ENCODE results near the gene ADAMTS8.

The ADAMTS8 gene

DNA sequence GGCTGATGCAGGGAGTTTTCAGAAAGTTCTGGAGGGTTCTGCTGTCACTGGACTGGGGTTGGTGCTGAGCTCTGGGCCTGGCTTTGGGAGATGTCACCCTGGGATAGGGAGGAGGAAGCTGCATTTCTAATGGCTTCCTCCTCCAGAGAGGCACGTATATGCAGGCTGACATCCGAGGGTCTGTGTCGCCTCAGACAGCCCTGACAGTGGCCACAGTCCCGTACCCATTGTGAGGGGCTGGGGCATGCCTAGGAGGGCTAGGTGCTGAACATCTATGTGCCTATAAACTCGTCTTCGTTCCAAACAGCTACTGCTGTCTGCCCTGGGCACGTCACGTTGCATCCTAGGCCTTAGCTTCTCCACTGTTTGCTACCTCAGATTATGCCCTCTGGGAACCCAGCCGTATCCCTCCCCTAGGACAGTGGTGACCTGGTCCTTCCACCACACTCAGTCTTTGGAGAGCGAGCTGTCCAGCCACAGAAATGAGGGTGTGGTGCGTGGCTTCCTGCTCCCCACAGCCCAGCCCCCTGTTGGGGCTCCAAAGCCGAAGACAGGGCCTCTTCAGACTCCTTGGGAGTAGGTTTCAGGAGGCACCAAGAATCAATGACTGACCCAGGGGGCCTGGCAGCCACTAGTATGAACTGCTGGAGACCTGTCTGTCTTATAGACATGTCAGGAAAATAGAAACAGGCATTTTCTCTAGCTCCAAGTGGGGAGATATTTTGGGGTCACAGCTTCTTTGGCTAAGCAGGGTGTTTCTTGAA, 46.4 kb upstream of the ADAMTS8 start:
- H3K36me3 ChIP-seq (ENCODE audit: control insufficient read depth, insufficient read depth, low read length): no peaks in the 10 kb centered on the region
- no peak overlapping the region for H3K4me3 ChIP-seq (replicated peaks; ENCODE audit: low read depth, low read length)
- no peak for DNase-seq (ENCODE audit: extremely low read depth, insufficient read length)
- H3K27me3 ChIP-seq (replicated peaks; ENCODE audit: control insufficient read depth, insufficient read depth, low read length): peaks cover 5% of the 10 kb centered on the region
- TF ChIP-seq, protein P1, sequence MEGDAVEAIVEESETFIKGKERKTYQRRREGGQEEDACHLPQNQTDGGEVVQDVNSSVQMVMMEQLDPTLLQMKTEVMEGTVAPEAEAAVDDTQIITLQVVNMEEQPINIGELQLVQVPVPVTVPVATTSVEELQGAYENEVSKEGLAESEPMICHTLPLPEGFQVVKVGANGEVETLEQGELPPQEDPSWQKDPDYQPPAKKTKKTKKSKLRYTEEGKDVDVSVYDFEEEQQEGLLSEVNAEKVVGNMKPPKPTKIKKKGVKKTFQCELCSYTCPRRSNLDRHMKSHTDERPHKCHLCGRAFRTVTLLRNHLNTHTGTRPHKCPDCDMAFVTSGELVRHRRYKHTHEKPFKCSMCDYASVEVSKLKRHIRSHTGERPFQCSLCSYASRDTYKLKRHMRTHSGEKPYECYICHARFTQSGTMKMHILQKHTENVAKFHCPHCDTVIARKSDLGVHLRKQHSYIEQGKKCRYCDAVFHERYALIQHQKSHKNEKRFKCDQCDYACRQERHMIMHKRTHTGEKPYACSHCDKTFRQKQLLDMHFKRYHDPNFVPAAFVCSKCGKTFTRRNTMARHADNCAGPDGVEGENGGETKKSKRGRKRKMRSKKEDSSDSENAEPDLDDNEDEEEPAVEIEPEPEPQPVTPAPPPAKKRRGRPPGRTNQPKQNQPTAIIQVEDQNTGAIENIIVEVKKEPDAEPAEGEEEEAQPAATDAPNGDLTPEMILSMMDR (IDR thresholded peaks at IDR 0.05; ENCODE audit: insufficient read depth, low read length, poor library complexity, severe bottlenecking): no peak

DNA sequence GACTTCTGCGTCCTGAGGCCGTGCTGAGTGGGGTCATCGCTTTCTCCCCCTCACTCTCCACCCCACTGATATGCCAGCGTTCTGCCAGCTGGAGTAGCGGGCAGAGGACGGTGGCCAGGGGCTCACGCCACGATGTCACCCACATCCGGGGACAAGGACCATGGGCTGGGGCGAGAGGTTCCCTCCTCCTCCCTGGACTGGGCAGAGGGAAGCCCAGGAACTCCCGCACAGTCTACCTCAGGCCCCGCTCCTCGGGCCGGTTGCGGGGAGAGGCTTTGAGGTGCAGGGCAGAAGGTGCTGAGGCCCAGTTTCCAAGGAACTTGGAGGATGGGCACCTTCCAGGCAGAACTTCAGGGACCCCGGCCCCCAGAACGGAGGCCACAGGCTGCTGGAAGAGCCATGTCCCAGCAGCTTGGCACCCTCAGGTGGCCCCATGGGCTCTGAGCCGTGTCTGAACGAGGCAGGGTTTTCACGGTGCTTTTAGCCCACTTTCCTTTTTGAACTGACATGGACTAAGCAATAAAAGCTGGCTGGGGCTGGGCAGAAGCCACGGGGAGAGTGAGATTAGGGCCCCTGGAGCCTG, 45.5 kb upstream of the ADAMTS8 start:
- TF ChIP-seq, protein P1 (IDR thresholded peaks at IDR 0.05; ENCODE audit: insufficient read depth, low read length, poor library complexity, severe bottlenecking): no peak
- H3K36me3 ChIP-seq (ENCODE audit: control insufficient read depth, insufficient read depth, low read length): no peaks in the 10 kb centered on the region
- no peak overlapping the region for H3K4me3 ChIP-seq (replicated peaks; ENCODE audit: low read depth, low read length)
- no peak for DNase-seq (ENCODE audit: extremely low read depth, insufficient read length)
- H3K27me3 ChIP-seq (replicated peaks; ENCODE audit: control insufficient read depth, insufficient read depth, low read length): peaks cover 5% of the 10 kb centered on the region

DNA sequence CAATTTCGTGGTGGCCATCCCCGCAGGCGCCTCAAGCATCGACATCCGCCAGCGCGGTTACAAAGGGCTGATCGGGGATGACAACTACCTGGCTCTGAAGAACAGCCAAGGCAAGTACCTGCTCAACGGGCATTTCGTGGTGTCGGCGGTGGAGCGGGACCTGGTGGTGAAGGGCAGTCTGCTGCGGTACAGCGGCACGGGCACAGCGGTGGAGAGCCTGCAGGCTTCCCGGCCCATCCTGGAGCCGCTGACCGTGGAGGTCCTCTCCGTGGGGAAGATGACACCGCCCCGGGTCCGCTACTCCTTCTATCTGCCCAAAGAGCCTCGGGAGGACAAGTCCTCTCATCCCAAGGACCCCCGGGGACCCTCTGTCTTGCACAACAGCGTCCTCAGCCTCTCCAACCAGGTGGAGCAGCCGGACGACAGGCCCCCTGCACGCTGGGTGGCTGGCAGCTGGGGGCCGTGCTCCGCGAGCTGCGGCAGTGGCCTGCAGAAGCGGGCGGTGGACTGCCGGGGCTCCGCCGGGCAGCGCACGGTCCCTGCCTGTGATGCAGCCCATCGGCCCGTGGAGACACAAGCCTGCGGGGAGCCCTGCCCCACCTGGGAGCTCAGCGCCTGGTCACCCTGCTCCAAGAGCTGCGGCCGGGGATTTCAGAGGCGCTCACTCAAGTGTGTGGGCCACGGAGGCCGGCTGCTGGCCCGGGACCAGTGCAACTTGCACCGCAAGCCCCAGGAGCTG, 44.8 kb upstream of the ADAMTS8 start:
- TF ChIP-seq, protein P1 (IDR thresholded peaks at IDR 0.05; ENCODE audit: insufficient read depth, low read length, poor library complexity, severe bottlenecking): no peak

DNA sequence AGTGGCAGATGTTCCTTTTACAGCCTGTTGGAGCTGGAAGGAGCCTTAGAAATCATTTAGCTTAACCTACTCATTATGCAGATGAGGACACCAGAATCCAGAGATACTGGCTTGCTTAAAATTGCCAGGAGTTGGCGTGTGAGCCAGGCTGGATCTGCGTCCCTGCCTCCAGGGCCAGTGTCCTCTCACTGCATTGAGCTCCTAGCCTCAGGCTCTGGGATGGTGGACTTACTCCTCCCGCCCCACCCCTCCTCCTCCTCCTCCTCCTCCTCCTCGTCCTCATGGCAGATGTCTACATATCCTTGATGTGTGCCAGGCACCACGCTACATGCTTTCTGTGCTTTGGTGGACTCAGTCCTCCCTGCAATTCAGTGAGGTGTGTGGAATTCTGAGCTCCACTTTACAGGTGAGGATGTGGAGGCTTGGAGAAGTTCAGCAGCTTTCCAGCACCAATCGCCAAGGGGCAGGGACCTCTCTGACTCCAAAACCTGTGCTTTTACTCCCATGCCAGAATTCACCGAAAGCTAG, 44.1 kb upstream of the ADAMTS8 start:
- Histone ChIP-seq H3K27me3 (replicated peaks; ENCODE audit: control insufficient read depth, insufficient read depth, low read length) (peaks cover 5% of the 10 kb centered on the region), H3K36me3 (ENCODE audit: control insufficient read depth, insufficient read depth, low read length) (no peaks in the 10 kb centered on the region), H3K4me3 (replicated peaks; ENCODE audit: low read depth, low read length) (no peak overlapping the region)
- TF ChIP-seq, protein P1 (IDR thresholded peaks at IDR 0.05; ENCODE audit: insufficient read depth, low read length, poor library complexity, severe bottlenecking): no peak
- DNase-seq (ENCODE audit: extremely low read depth, insufficient read length): no peak

More for the DNA sequence above, 44.8 kb upstream of the ADAMTS8 start:
- H3K27me3 ChIP-seq (replicated peaks; ENCODE audit: control insufficient read depth, insufficient read depth, low read length): peaks cover 5% of the 10 kb centered on the region
- no peak for DNase-seq (ENCODE audit: extremely low read depth, insufficient read length)
- no peaks in the 10 kb centered on the region for H3K36me3 ChIP-seq (ENCODE audit: control insufficient read depth, insufficient read depth, low read length)
- H3K4me3 ChIP-seq (replicated peaks; ENCODE audit: low read depth, low read length): no peak overlapping the region

DNA sequence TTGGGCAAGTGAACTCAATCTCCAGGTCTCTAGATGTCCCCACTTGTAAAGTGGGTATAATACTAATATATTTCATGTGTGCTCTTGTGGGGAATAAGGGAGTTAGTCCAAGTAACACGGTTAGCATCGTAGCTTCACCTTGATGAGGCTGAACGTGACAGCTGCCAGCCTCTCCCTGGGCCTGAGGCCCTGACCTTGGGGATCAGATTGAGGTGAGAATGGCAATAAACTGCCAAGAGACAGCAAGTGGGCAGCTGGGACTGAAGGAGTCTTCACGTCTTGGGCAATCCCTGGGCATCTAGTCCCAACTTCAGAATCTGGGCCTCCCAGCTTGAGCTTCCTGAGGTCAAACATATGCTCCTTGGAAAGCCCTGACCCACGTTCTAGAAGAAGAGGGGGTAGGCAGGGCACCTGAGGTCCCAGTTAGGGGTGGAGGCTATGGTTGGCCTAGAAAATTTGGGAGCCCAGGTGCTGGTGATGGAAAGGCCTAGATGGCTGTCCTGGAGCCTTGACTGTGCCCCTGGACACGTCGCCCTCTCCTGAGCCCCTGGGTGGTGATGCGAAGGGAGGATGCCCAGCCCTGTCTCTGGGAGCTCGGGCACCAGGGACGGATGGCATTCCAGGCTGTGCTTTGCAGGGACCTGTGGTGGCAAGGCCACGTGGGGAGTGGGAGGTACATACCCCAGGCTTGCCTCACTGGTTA, 43.5 kb upstream of the ADAMTS8 start:
- no peak overlapping the region for H3K4me3 ChIP-seq (replicated peaks; ENCODE audit: low read depth, low read length)
- DNase-seq (ENCODE audit: extremely low read depth, insufficient read length): no peak
- H3K27me3 ChIP-seq (replicated peaks; ENCODE audit: control insufficient read depth, insufficient read depth, low read length): peaks cover 5% of the 10 kb centered on the region
- no peaks in the 10 kb centered on the region for H3K36me3 ChIP-seq (ENCODE audit: control insufficient read depth, insufficient read depth, low read length)
- TF ChIP-seq, protein P1 (IDR thresholded peaks at IDR 0.05; ENCODE audit: insufficient read depth, low read length, poor library complexity, severe bottlenecking): no peak
